Parathyroid adenoma (tissue), 2 donors: Measurements from ENCODE around the gene HNRNPC.
A peak's percentile ranks its signal among the peaks of the same experiment; 100 is the strongest.

Experiments used
- H2AFZ ChIP-seq: fragments of 300-600 bp; sonication (generic); one replicate; pipeline ENCODE4 v1.7.0; 2017; ENCODE audit warnings: antibody characterized with exemption, mild to moderate bottlenecking
- H3K27ac ChIP-seq: fragments of 300-600 bp; sonication (generic); one replicate; pipeline ENCODE4 v1.7.0; 2017
- H3K27me3 ChIP-seq: fragments of 300-600 bp; sonication (generic); one replicate; pipeline ENCODE4 v1.7.0; 2017; ENCODE audit warnings: low read length; ENCODE audit not compliant: control insufficient read depth, insufficient read depth
- H3K36me3 ChIP-seq: fragments of 300-600 bp; sonication (generic); one replicate; pipeline ENCODE4 v1.7.0; 2017; ENCODE audit warnings: low read length; ENCODE audit not compliant: control insufficient read depth, insufficient read depth
- H3K4me1 ChIP-seq: fragments of 300-600 bp; sonication (generic); one replicate; pipeline ENCODE4 v1.7.0; 2017; ENCODE audit warnings: control low read depth
- H3K4me2 ChIP-seq: fragments of 300-600 bp; sonication (generic); one replicate; pipeline ENCODE4 v1.7.0; 2017; ENCODE audit warnings: low read length
- H3K4me3 ChIP-seq: fragments of 300-600 bp; sonication (generic); one replicate; pipeline ENCODE4 v1.7.0; 2017; ENCODE audit warnings: low read depth, low read length
- H3K79me2 ChIP-seq: fragments of 300-600 bp; sonication (generic); one replicate; pipeline ENCODE4 v1.7.0; 2017; ENCODE audit warnings: control low read depth
- H3K9ac ChIP-seq: fragments of 300-600 bp; sonication (generic); one replicate; pipeline ENCODE4 v1.7.0; 2017; ENCODE audit warnings: mild to moderate bottlenecking
- H3K9me3 ChIP-seq: fragments of 300-600 bp; sonication (generic); one replicate; pipeline ENCODE4 v1.7.0; 2017; ENCODE audit warnings: low read length; ENCODE audit not compliant: control insufficient read depth
- TF ChIP-seq, protein P1 (sequence below): fragments of 300-600 bp; sonication (generic); IDR thresholded peaks from one replicate; pipeline ENCODE4 v1.7.0; 2017; ENCODE audit warnings: antibody characterized with exemption, mild to moderate bottlenecking
- donor health status: primary hyperparathyroidism.

HNRNPC gene

DNA sequence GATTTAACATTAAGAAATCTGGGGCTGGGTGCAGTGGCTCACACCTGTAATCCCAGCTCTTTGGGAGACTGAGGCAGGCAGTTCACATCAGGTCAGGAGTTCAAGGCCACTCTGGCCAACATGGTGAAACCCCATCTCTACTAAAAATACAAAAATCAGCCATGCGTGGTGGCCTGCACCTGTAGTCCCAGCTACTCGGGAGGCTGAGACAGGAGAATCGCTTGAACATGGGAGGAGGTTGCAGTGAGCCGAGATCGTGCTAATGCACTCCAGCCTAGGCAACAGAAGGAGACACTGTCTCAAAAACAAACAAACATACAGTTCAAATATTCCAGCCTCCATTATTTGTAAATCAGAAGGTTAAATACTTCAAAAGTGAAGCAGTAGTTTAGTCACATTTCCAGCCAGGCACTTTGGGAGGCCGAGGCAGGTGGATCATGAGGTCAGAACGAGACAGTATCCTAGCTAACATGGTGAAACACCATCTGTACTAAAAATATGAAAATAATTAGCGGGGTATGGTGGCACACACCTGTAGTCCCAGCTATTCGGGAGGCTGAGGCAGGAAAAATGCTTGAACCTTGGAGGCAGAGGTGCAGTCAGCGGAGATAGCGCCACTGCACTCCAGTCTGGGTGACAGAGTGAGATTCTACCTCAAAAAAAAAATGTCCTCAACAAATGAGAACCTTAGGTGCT lies 30.3 kb downstream of the HNRNPC start:
- H3K27ac ChIP-seq = no peak overlapping the region
- no peaks in the 10 kb centered on the region for H3K36me3 ChIP-seq
- H3K79me2 ChIP-seq = peaks cover 74% of the 10 kb centered on the region
- no peak overlapping the region for H3K4me2 ChIP-seq
- no peak overlapping the region for H2AFZ ChIP-seq
- no peaks in the 10 kb centered on the region for H3K27me3 ChIP-seq
- no peak overlapping the region for H3K4me3 ChIP-seq
- TF ChIP-seq, protein P1, sequence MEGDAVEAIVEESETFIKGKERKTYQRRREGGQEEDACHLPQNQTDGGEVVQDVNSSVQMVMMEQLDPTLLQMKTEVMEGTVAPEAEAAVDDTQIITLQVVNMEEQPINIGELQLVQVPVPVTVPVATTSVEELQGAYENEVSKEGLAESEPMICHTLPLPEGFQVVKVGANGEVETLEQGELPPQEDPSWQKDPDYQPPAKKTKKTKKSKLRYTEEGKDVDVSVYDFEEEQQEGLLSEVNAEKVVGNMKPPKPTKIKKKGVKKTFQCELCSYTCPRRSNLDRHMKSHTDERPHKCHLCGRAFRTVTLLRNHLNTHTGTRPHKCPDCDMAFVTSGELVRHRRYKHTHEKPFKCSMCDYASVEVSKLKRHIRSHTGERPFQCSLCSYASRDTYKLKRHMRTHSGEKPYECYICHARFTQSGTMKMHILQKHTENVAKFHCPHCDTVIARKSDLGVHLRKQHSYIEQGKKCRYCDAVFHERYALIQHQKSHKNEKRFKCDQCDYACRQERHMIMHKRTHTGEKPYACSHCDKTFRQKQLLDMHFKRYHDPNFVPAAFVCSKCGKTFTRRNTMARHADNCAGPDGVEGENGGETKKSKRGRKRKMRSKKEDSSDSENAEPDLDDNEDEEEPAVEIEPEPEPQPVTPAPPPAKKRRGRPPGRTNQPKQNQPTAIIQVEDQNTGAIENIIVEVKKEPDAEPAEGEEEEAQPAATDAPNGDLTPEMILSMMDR = no peak
- H3K9ac ChIP-seq = no peak overlapping the region
- no peaks in the 10 kb centered on the region for H3K9me3 ChIP-seq
- H3K4me1 ChIP-seq = peaks cover 8% of the 10 kb centered on the region

DNA sequence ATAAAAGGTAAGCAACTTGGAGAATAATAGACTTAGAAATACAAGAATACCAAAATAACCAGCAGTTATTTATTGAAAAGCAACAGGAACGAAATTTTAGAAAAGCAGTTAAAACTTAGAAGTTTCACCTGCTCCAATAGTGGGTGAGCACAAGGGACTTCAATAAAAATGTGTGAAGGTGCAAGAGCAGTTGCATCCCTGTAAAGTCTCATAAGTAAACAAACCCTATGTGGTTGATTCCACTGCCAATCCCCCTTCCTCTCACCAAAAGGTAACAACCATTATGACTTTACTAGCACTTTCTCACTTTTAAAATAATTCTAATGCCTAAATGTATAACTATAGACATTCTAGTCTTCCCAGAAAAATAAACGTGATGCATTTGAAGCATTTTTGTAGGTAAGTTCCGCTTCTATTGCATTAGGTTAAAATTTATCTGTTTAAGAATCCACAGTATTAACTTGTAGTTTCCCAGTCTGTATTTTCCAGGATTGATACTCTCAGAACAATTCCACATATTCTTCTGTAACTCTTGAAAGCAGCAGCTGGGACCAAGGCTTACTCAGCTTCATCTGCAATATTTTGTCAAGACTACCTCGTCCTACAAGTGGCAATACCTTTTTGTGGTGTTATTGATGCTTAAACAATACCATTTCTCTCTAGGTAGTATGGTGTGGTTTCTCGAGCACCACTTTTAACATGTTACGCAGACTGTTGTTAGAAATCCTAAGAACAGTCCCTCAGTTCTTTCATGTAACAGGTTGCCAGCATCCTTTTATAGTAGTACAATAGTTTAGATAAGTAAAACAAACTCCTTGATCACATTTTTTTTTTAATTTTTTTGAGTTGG lies 32.1 kb downstream of the HNRNPC start:
- TF ChIP-seq, protein P1 = no peak
- Histone ChIP-seq H3K36me3 (no peaks in the 10 kb centered on the region), H3K4me2 (no peak overlapping the region), H3K4me3 (no peak overlapping the region), H3K79me2 (peaks cover 79% of the 10 kb centered on the region), H3K27ac (no peak overlapping the region), H3K9ac (no peak overlapping the region), H3K9me3 (no peaks in the 10 kb centered on the region), H3K4me1 (peaks cover 8% of the 10 kb centered on the region), H2AFZ (no peak overlapping the region), H3K27me3 (no peaks in the 10 kb centered on the region)

DNA sequence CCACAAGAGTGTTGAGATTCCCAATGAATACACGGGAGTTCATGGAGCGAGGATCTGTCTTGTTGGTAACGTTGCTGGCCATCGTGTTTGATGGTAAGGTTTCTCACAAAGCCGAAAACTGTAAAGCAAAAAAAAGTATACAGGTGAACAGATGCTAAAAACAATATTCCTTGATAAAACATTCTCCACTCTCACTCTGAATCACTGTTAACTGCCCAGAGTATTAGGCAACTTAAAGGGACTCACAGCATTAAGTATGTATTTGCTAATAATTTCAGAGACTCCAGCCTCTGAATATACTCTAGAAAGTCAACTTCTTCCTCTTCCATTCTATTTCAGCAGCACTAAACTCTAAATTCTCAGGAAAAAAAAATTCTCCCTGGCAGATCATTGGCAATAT lies 35.1 kb downstream of the HNRNPC start:
- H3K79me2 ChIP-seq = peaks cover 63% of the 10 kb centered on the region
- no peak overlapping the region for H2AFZ ChIP-seq
- H3K27ac ChIP-seq = no peak overlapping the region
- H3K36me3 ChIP-seq = no peaks in the 10 kb centered on the region
- no peak overlapping the region for H3K9ac ChIP-seq
- peaks cover 7% of the 10 kb centered on the region for H3K4me1 ChIP-seq
- H3K9me3 ChIP-seq = no peaks in the 10 kb centered on the region
- H3K27me3 ChIP-seq = no peaks in the 10 kb centered on the region
- no peak overlapping the region for H3K4me2 ChIP-seq
- no peak overlapping the region for H3K4me3 ChIP-seq
- TF ChIP-seq, protein P1 = no peak

DNA sequence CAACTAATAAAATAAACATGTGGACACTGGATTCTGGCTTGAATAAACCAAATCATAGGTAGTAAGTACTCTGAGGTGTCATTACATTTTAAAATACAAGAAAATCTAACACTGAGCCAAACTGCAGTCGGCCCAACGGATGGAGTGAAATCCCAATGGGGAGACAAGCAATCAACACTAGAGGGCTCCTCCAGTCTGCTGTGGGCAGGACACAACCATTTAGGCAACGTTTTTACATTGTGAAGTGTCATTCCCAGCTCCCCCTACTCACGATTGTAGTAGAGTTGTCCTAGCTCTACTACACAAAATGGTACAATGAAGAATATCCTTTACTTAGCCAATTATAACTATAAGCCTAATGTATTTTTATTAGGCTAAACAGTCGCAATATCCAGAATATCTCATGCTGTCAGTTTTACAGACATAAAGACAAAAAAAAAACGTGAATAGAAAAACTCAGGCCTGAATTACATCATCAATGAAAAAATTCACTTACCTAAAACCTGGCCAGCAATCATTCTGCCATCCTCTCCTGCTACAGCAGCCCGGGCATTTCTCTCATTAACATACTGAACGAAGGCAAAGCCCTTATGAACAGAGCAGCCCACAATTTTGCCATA lies 35.7 kb downstream of the HNRNPC start:
- TF ChIP-seq, protein P1 = peak; percentile 35
- no peaks in the 10 kb centered on the region for H3K36me3 ChIP-seq
- H3K9me3 ChIP-seq = no peaks in the 10 kb centered on the region
- H3K27ac ChIP-seq = no peak overlapping the region
- no peak overlapping the region for H3K4me3 ChIP-seq
- H3K79me2 ChIP-seq = peaks cover 60% of the 10 kb centered on the region
- no peak overlapping the region for H3K4me2 ChIP-seq
- H3K9ac ChIP-seq = no peak overlapping the region
- H3K27me3 ChIP-seq = no peaks in the 10 kb centered on the region
- H2AFZ ChIP-seq = no peak overlapping the region
- H3K4me1 ChIP-seq = peaks cover 7% of the 10 kb centered on the region
